ENCODE results near the gene SLC44A1.
A peak's percentile ranks its signal among the peaks of the same experiment; 100 is the strongest.

Gene SLC44A1

DNA sequence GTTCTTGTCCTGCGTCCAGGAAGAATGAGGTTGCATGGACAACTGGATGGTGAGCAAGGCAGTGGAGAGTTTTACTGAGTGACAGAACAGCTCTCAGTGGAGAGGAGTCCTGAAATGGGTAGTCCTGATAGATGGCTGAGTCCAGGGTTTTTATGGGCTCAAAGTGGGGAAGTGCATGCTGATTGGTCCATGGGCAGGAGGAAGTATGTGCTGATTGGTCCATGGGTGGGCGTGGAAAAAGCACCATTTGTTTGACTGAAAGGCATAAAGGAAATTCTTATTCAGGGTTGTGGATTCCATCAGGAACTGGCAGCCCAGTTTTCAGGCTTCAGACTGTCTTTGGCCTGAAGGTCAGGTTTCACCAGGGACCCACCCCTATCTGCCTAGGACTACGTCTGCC, 214.0 kb downstream of the SLC44A1 start:
- Histone ChIP-seq H2BK15ac (ENCODE audit: low read depth, poor library complexity, severe bottlenecking) (no peak overlapping the region), H3K14ac (ENCODE audit: low read length in 2 of 2) (no peak overlapping the region), H3K4ac (ENCODE audit: low read depth in 1 of 2, low read length in 2 of 2) (no peak overlapping the region), H3K4me1 (ENCODE audit: control insufficient read depth, insufficient read depth, low read depth, low read length) (peaks cover 4% of the 10 kb centered on the region), H4K91ac (ENCODE audit: low read length) (no peak overlapping the region), H4K8ac (ENCODE audit: low read length) (no peak overlapping the region), H3K4me3 (ENCODE audit: insufficient read depth in 1 of 2, low read depth in 1 of 2, low read length in 2 of 2) (no peak overlapping the region), H3K18ac (ENCODE audit: low read depth in 1 of 2, low read length in 2 of 2) (no peak overlapping the region), H3K9me3 (ENCODE audit: control insufficient read depth, low read length) (peaks cover 6% of the 10 kb centered on the region), H3K36me3 (ENCODE audit: control insufficient read depth in 1 of 2, insufficient read depth in 2 of 2, low read depth in 1 of 2, low read length in 2 of 2) (peaks cover 0 to 7% of the 10 kb centered on the region in 2 experiments), H3K9ac (ENCODE audit: low read length) (no peak overlapping the region), H2AFZ (ENCODE audit: low read depth, low read length) (no peak overlapping the region), H3K79me1 (replicated peaks; ENCODE audit: low read length, poor library complexity, severe bottlenecking) (peaks cover 14% of the 10 kb centered on the region), H3K27ac (ENCODE audit: low read length, poor library complexity, severe bottlenecking) (no peak overlapping the region), H3K23ac (ENCODE audit: low read length in 2 of 2) (no peak overlapping the region), H2BK120ac (ENCODE audit: low read depth, low read length) (no peak overlapping the region), H2AK5ac (ENCODE audit: low read length, severe bottlenecking) (no peak overlapping the region), H2BK5ac (ENCODE audit: low read depth, low read length, poor library complexity, severe bottlenecking) (no peak overlapping the region), H3K27me3 (ENCODE audit: control insufficient read depth in 1 of 2, insufficient read depth in 1 of 2, low read length in 2 of 2) (no peaks in the 10 kb centered on the region), H2BK12ac (ENCODE audit: low read length in 2 of 2) (no peak overlapping the region), H3K4me2 (ENCODE audit: low read length, poor library complexity, severe bottlenecking) (no peak overlapping the region)
- 90% methylated on average over 3 of the region's 3 CpGs for WGBS
- DNase-seq, result no peak

DNA sequence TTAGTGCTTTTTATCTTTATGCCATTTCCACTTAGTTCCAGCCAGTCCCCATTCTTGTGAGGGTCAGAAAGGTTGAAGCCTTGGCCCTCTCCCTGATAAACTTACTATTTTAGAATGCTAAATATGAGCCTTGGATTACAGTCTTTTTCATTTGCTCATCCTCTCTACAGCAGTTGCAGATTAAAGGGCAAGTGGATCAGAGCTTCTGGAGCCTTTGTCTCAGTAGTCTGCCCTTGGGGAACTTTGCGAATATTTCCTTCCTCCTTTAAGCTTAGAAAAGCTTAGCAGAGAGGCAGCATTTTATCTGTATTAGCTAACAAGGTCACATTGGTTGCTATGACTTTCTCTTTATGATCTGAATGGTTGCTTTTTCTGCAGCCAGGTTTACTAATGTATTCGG, 214.9 kb downstream of the SLC44A1 start:
- Histone ChIP-seq H3K9me3 (ENCODE audit: control insufficient read depth, low read length) (peaks cover 6% of the 10 kb centered on the region), H3K4me1 (ENCODE audit: control insufficient read depth, insufficient read depth, low read depth, low read length) (peaks cover 4% of the 10 kb centered on the region), H4K8ac (ENCODE audit: low read length) (no peak overlapping the region), H2AK5ac (ENCODE audit: low read length, severe bottlenecking) (no peak overlapping the region), H3K79me1 (replicated peaks; ENCODE audit: low read length, poor library complexity, severe bottlenecking) (peaks cover 14% of the 10 kb centered on the region), H3K27me3 (ENCODE audit: control insufficient read depth in 1 of 2, insufficient read depth in 1 of 2, low read length in 2 of 2) (no peaks in the 10 kb centered on the region), H2BK15ac (ENCODE audit: low read depth, poor library complexity, severe bottlenecking) (no peak overlapping the region), H3K9ac (ENCODE audit: low read length) (no peak overlapping the region), H4K91ac (ENCODE audit: low read length) (no peak overlapping the region), H2BK120ac (ENCODE audit: low read depth, low read length) (no peak overlapping the region), H3K36me3 (ENCODE audit: control insufficient read depth in 1 of 2, insufficient read depth in 2 of 2, low read depth in 1 of 2, low read length in 2 of 2) (peaks cover 0 to 7% of the 10 kb centered on the region in 2 experiments), H3K4me2 (ENCODE audit: low read length, poor library complexity, severe bottlenecking) (no peak overlapping the region), H3K18ac (ENCODE audit: low read depth in 1 of 2, low read length in 2 of 2) (no peak overlapping the region), H3K14ac (ENCODE audit: low read length in 2 of 2) (no peak overlapping the region), H2AFZ (ENCODE audit: low read depth, low read length) (no peak overlapping the region), H3K4me3 (ENCODE audit: insufficient read depth in 1 of 2, low read depth in 1 of 2, low read length in 2 of 2) (no peak overlapping the region), H3K4ac (ENCODE audit: low read depth in 1 of 2, low read length in 2 of 2) (no peak overlapping the region), H3K23ac (ENCODE audit: low read length in 2 of 2) (no peak overlapping the region), H2BK12ac (ENCODE audit: low read length in 2 of 2) (no peak overlapping the region), H2BK5ac (ENCODE audit: low read depth, low read length, poor library complexity, severe bottlenecking) (no peak overlapping the region), H3K27ac (ENCODE audit: low read length, poor library complexity, severe bottlenecking) (no peak overlapping the region)
- WGBS, result 87% methylated on average over 2 of the region's 2 CpGs
- no peak for DNase-seq

DNA sequence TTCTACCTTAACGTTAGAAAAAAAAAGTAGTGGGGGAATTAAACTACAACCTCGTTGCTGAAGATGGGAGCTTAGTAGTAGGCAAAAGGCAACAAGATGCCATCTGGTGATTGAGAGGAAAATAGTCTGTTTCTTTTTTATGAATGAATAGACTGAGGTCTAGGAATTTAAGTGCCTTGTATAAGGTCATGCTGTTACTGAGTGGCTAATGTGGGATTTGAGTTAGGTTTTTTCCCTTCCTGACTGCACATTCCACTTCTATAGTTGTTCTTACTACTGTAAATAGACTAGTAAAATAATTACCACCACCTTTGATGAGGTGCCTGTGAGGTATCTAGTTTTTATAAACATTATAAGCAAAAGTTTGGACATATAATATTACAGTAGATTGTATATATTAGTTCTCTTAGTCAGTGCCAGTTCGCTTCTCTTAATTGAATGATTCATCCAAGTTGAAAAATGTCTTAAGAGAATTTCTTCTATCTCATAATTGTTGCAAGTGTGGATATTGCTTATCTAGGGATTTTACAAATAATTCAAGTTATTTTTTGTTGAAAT, 222.5 kb downstream of the SLC44A1 start:
- Histone ChIP-seq H3K27ac (ENCODE audit: low read length, poor library complexity, severe bottlenecking) (no peak overlapping the region), H2AFZ (ENCODE audit: low read depth, low read length) (no peak overlapping the region), H3K18ac (ENCODE audit: low read depth in 1 of 2, low read length in 2 of 2) (no peak overlapping the region), H2BK5ac (ENCODE audit: low read depth, low read length, poor library complexity, severe bottlenecking) (no peak overlapping the region), H3K79me1 (replicated peaks; ENCODE audit: low read length, poor library complexity, severe bottlenecking) (peaks cover 13% of the 10 kb centered on the region), H4K8ac (ENCODE audit: low read length) (no peak overlapping the region), H3K4me3 (ENCODE audit: insufficient read depth in 1 of 2, low read depth in 1 of 2, low read length in 2 of 2) (no peak overlapping the region), H2BK15ac (ENCODE audit: low read depth, poor library complexity, severe bottlenecking) (no peak overlapping the region), H3K23ac (ENCODE audit: low read length in 2 of 2) (no peak overlapping the region), H2BK12ac (ENCODE audit: low read length in 2 of 2) (no peak overlapping the region), H3K4me1 (ENCODE audit: control insufficient read depth, insufficient read depth, low read depth, low read length) (no peaks in the 10 kb centered on the region), H3K9ac (ENCODE audit: low read length) (no peak overlapping the region), H3K4ac (ENCODE audit: low read depth in 1 of 2, low read length in 2 of 2) (no peak overlapping the region), H2AK5ac (ENCODE audit: low read length, severe bottlenecking) (no peak overlapping the region), H2BK120ac (ENCODE audit: low read depth, low read length) (no peak overlapping the region), H3K14ac (ENCODE audit: low read length in 2 of 2) (no peak overlapping the region), H4K91ac (ENCODE audit: low read length) (no peak overlapping the region), H3K4me2 (ENCODE audit: low read length, poor library complexity, severe bottlenecking) (no peak overlapping the region), H3K36me3 (ENCODE audit: control insufficient read depth in 1 of 2, insufficient read depth in 2 of 2, low read depth in 1 of 2, low read length in 2 of 2) (peaks cover 4 to 67% of the 10 kb centered on the region in 2 experiments), H3K9me3 (ENCODE audit: control insufficient read depth, low read length) (peaks cover 16% of the 10 kb centered on the region), H3K27me3 (ENCODE audit: control insufficient read depth in 1 of 2, insufficient read depth in 1 of 2, low read length in 2 of 2) (no peaks in the 10 kb centered on the region)
- DNase-seq, result peak; percentile 37
- WGBS, result 89% methylated on average over 2 of the region's 3 CpGs

DNA sequence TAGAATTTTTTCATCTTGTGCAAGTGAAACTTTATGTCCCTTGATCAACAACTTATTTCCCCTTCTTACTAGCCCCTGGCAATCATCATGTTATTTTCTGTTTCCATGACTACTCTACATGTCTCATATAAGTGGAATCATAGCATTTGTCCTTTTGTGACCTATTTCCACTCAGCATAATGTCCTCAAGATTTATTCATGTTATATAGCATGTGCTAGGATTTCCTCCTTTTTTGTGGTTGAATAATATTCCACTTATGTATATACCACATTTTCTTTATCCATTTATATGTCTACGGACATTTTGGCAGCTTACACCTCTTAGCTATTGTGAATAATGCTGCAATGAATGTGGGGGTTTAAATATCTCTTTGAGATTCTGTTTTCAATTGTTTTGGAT, 224.4 kb downstream of the SLC44A1 start:
- H2AFZ ChIP-seq (ENCODE audit: low read depth, low read length), result no peak overlapping the region
- no peak overlapping the region for H2AK5ac ChIP-seq (ENCODE audit: low read length, severe bottlenecking)
- peaks cover 15% of the 10 kb centered on the region for H3K79me1 ChIP-seq (replicated peaks; ENCODE audit: low read length, poor library complexity, severe bottlenecking)
- H4K8ac ChIP-seq (ENCODE audit: low read length), result no peak overlapping the region
- no peak overlapping the region for H3K4me3 ChIP-seq (ENCODE audit: insufficient read depth in 1 of 2, low read depth in 1 of 2, low read length in 2 of 2)
- no peak overlapping the region for H3K23ac ChIP-seq (ENCODE audit: low read length in 2 of 2)
- no peak overlapping the region for H3K18ac ChIP-seq (ENCODE audit: low read depth in 1 of 2, low read length in 2 of 2)
- WGBS, result no CpG with 5 or more reads among the region's 1 CpG
- H3K9ac ChIP-seq (ENCODE audit: low read length), result no peak overlapping the region
- H3K36me3 ChIP-seq (ENCODE audit: control insufficient read depth in 1 of 2, insufficient read depth in 2 of 2, low read depth in 1 of 2, low read length in 2 of 2), result peaks cover 8 to 76% of the 10 kb centered on the region in 2 experiments
- H3K4me1 ChIP-seq (ENCODE audit: control insufficient read depth, insufficient read depth, low read depth, low read length), result no peaks in the 10 kb centered on the region
- H3K9me3 ChIP-seq (ENCODE audit: control insufficient read depth, low read length), result peaks cover 16% of the 10 kb centered on the region
- no peak for DNase-seq
- no peak overlapping the region for H3K4ac ChIP-seq (ENCODE audit: low read depth in 1 of 2, low read length in 2 of 2)
- H2BK120ac ChIP-seq (ENCODE audit: low read depth, low read length), result no peak overlapping the region
- no peak overlapping the region for H4K91ac ChIP-seq (ENCODE audit: low read length)
- H3K27ac ChIP-seq (ENCODE audit: low read length, poor library complexity, severe bottlenecking), result no peak overlapping the region
- no peak overlapping the region for H2BK5ac ChIP-seq (ENCODE audit: low read depth, low read length, poor library complexity, severe bottlenecking)
- H2BK12ac ChIP-seq (ENCODE audit: low read length in 2 of 2), result no peak overlapping the region
- H3K14ac ChIP-seq (ENCODE audit: low read length in 2 of 2), result no peak overlapping the region
- H2BK15ac ChIP-seq (ENCODE audit: low read depth, poor library complexity, severe bottlenecking), result no peak overlapping the region
- H3K4me2 ChIP-seq (ENCODE audit: low read length, poor library complexity, severe bottlenecking), result no peak overlapping the region
- H3K27me3 ChIP-seq (ENCODE audit: control insufficient read depth in 1 of 2, insufficient read depth in 1 of 2, low read length in 2 of 2), result no peaks in the 10 kb centered on the region

All from mesenchymal stem cell (in vitro differentiated cells and primary cell).